ENCODE results near the gene EFCAB5. TPM values are rescaled to one million over a fixed set of nuclear protein-coding genes. Genes with fewer than 3 reads are reported as not detected.
A peak's percentile ranks its signal among the peaks of the same experiment; 100 is the strongest.

The EFCAB5 gene
- total RNA-seq, 1 donor from 2014 or later, result not detected

DNA sequence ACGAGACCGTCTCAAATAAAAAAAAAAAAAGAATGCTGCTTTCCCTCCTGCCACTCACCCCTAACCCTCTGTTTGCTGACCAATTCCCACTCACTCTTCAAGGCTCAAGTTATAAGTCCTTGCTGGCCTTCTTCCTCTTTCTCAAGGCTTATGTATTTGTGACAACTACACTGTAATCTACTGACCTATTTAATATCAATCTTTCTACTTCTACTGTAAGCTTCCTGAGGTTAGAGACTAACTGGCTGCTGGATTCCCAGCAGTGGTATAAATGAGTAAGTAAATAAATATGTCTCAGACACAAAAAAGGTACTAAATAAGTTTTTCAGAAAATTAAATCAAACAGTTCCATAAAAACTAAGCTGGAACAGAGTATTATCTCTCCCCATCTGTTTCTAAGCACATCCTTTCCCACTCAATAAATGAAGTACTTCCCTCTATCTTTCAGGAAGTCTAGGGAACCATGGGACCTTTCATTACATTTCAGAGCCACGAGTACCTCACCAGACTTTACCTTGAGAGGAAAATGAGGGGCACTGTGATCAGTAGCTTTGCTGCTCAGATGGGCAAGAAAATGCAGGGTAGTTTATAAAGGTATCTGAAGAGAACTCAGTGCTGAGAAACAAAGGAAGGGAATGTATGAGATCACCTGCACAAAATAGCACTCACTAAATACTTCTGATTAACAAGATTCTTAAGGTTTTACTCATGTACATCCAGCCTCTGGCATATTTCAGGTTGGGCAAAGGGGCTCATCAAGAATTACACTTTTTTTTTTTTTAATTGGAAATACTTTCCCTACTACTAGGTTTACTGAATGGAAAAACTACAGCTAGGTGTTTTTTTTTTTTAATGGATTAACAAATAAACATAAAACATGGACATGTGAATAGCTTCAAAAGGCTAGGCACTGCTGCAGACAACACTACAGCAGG lies 22.2 kb upstream of the EFCAB5 start:
- DNase-seq (ENCODE audit: low read depth) (peak; percentile 81), FAIRE-seq (no peak)
- TF ChIP-seq, protein P1, sequence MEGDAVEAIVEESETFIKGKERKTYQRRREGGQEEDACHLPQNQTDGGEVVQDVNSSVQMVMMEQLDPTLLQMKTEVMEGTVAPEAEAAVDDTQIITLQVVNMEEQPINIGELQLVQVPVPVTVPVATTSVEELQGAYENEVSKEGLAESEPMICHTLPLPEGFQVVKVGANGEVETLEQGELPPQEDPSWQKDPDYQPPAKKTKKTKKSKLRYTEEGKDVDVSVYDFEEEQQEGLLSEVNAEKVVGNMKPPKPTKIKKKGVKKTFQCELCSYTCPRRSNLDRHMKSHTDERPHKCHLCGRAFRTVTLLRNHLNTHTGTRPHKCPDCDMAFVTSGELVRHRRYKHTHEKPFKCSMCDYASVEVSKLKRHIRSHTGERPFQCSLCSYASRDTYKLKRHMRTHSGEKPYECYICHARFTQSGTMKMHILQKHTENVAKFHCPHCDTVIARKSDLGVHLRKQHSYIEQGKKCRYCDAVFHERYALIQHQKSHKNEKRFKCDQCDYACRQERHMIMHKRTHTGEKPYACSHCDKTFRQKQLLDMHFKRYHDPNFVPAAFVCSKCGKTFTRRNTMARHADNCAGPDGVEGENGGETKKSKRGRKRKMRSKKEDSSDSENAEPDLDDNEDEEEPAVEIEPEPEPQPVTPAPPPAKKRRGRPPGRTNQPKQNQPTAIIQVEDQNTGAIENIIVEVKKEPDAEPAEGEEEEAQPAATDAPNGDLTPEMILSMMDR (IDR thresholded peaks at IDR 0.05; ENCODE audit: insufficient read depth, low read length, severe bottlenecking), result no peak
- Histone ChIP-seq H3K4me3 (ENCODE audit: low read depth, low read length) (no peak overlapping the region), H3K27me3 (ENCODE audit: control insufficient read depth, insufficient read depth, low read length) (no peaks in the 10 kb centered on the region), H3K36me3 (ENCODE audit: control insufficient read depth, insufficient read depth, low read length) (no peaks in the 10 kb centered on the region)

DNA sequence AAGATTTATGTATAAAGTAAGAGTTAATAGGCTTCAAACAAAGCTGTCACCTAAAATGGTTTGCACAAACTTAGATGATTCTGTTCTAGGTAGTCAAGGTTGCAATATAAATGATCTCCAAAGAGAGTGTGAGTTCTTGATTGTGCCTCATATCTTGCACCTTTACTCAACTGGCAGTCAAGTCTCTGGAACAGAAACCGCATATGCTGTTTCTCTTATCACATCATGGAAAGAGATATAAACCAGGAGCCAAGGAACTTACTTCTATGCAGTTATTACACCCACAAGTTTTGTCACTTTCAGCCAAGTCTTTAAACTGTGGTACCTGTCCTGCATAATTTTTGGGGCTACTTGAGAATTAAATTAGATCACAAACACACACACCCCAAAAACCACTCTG lies 16.6 kb upstream of the EFCAB5 start:
- Histone ChIP-seq H3K27me3 (ENCODE audit: control insufficient read depth, insufficient read depth, low read length) (no peaks in the 10 kb centered on the region), H3K36me3 (ENCODE audit: control insufficient read depth, insufficient read depth, low read length) (no peaks in the 10 kb centered on the region), H3K4me3 (ENCODE audit: low read depth, low read length) (no peak overlapping the region)
- TF ChIP-seq, protein P1 (IDR thresholded peaks at IDR 0.05; ENCODE audit: insufficient read depth, low read length, severe bottlenecking), result no peak
- DNase-seq (ENCODE audit: low read depth) (no peak), FAIRE-seq (no peak)

DNA sequence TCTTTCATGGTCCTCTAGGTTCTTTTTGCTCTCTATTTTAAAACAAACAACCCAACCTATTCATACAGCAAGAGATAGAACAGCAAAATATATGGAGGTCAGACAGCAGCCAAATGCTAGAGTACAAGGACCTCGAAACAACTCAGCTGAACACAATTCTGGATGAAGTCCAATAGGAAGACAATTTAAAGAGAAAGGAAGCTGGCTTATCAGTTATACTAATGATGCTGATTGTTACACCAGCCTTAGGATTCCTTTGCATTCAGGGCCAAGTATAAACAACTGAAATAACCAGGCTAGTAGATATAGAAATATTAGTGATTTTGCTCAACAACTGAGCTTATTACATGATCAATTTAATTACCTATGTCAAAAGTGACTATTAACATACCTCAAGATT lies 13.9 kb upstream of the EFCAB5 start:
- no peak for FAIRE-seq
- H3K4me3 ChIP-seq (ENCODE audit: low read depth, low read length), result no peak overlapping the region
- TF ChIP-seq, protein P1 (IDR thresholded peaks at IDR 0.05; ENCODE audit: insufficient read depth, low read length, severe bottlenecking), result no peak

GRCh38 chr17:29929006-29929532 lies 12.4 kb upstream of the EFCAB5 start:
- FAIRE-seq (no peak), DNase-seq (ENCODE audit: low read depth) (peak; percentile 55)
- TF ChIP-seq, protein P1 (IDR thresholded peaks at IDR 0.05; ENCODE audit: insufficient read depth, low read length, severe bottlenecking), result no peak
- H3K27me3 ChIP-seq (ENCODE audit: control insufficient read depth, insufficient read depth, low read length), result no peaks in the 10 kb centered on the region
- H3K36me3 ChIP-seq (ENCODE audit: control insufficient read depth, insufficient read depth, low read length), result no peaks in the 10 kb centered on the region
- peak overlapping the region; percentile 83 for H3K4me3 ChIP-seq (ENCODE audit: low read depth, low read length)

More for the DNA sequence above, 13.9 kb upstream of the EFCAB5 start:
- Histone ChIP-seq H3K36me3 (ENCODE audit: control insufficient read depth, insufficient read depth, low read length) (no peaks in the 10 kb centered on the region), H3K27me3 (ENCODE audit: control insufficient read depth, insufficient read depth, low read length) (no peaks in the 10 kb centered on the region)
- no peak for DNase-seq (ENCODE audit: low read depth)

DNA sequence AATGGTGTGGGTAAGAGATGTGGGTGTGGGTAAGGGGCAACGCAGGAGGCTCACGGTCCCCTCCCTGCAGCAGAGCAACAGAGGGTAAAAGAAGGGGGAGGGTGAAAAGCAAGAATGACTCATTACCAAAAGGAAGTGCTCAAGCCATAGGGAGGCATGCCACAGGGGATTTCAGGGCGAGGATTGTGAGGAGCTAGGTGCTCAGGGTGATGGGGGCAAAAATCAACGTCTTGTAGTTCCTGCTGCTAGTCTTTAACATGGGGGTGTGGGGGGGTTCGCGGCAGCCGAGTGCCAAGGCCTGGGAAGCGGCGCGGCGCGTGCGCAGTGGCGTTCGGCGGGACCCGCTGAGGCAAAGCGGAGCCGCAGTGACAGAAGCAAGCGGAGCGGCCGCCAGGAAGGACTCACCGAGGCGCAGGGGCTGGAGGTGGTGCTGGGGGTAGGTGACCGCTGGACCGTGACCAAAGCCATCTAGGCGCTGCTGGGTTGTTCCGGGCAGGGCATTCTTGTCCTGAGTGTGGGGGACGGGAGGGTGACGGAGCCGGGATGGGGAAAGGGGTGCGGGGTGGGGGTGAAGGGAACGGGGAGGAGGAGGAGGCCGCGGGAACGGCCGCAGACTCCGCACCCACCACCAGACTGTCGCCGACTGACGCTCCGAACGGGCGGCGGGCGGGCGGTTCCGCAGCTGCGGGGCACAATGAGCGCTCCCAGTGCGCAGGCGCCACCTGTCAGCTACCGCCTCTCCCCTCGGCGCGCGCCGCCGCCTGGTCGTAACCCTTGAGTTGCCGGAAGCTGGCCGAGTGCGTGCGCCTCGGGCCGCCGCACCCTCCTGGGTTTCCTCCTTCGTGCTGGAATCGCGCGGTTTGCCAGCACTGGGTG lies 11.7 kb upstream of the EFCAB5 start, which contains the start of gene SSH2:
SSH2 (minus strand) TSS at position 696 of the 876 bp plus-strand sequence; CDS start at position 468, 228 bp downstream.
- H3K4me3 ChIP-seq (ENCODE audit: low read depth, low read length), result peak within 1 kb of the TSS; percentile 83
- TF ChIP-seq, protein P1 (IDR thresholded peaks at IDR 0.05; ENCODE audit: insufficient read depth, low read length, severe bottlenecking), result peak; percentile 17
- FAIRE-seq (no peak), DNase-seq (ENCODE audit: low read depth) (peak; percentile 70)
- H3K27me3 ChIP-seq (ENCODE audit: control insufficient read depth, insufficient read depth, low read length), result no peaks in the 10 kb centered on the region
- H3K36me3 ChIP-seq (ENCODE audit: control insufficient read depth, insufficient read depth, low read length), result no peaks in the 10 kb centered on the region

Measured in bronchial epithelial cell (primary cell).